IMR-90 (cell line): ENCODE data around the gene TFEB.

ENCODE experiments used
- POLR2A ChIP-seq: IDR thresholded peaks from 2 replicates; pipeline ENCODE4 v1.6.1; 2012; ENCODE audit warnings: mild to moderate bottlenecking, low read depth, low read length
- TF ChIP-seq, protein P1 (sequence below): conservative IDR thresholded peaks from 2 replicates; pipeline ENCODE4 v1.5.1; 2012; ENCODE audit warnings: mild to moderate bottlenecking, low read depth, low read length, improper control_type of control experiment

DNA sequence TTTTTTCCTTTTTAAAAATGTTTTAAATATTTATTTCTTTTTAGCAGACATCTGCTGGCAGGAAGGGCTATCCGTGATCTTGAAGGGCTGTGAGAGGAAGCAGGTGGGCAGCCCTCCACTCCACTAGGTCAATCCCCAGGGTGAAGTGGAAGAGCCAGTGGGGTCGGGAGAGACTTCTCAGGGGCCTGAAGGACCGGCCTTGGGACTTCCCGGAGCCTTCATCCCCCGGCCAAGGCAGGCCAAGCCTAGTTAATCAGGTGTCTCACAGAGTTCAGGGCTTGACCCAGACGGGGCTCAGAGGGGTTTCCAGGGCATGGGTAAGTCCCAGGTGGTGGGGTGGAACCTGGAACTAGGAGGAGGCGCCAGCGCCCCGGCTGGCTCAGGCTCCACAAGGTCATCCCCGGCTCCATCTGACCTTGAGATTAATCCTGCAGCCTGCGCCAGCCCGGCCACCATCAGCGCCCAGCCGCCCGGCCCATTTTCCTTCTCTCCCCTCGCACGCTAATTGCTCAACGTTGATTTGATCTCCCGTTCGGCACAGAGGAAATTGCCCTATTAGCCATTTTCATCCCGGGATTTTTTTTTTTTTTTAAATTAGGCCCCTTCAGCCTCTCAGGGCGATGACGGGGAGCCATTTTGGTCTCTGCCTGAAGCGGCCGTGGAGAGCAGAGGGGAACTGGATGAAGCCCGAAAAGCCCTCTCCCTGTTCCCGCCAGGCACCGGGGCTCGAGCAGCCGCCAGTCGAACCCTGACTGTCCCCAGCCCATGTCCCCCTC lies 52.7 kb downstream of the TFEB start:
- no peak for TF ChIP-seq POLR2A
- TF ChIP-seq, protein P1, sequence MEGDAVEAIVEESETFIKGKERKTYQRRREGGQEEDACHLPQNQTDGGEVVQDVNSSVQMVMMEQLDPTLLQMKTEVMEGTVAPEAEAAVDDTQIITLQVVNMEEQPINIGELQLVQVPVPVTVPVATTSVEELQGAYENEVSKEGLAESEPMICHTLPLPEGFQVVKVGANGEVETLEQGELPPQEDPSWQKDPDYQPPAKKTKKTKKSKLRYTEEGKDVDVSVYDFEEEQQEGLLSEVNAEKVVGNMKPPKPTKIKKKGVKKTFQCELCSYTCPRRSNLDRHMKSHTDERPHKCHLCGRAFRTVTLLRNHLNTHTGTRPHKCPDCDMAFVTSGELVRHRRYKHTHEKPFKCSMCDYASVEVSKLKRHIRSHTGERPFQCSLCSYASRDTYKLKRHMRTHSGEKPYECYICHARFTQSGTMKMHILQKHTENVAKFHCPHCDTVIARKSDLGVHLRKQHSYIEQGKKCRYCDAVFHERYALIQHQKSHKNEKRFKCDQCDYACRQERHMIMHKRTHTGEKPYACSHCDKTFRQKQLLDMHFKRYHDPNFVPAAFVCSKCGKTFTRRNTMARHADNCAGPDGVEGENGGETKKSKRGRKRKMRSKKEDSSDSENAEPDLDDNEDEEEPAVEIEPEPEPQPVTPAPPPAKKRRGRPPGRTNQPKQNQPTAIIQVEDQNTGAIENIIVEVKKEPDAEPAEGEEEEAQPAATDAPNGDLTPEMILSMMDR, result no peak
